ENCODE data around the gene PRR18. TPM values are rescaled to one million over a fixed set of nuclear protein-coding genes. Genes with fewer than 3 reads are reported as not detected.

PRR18 gene
- total RNA-seq, 4 donors from 2014 or later = not detected

DNA sequence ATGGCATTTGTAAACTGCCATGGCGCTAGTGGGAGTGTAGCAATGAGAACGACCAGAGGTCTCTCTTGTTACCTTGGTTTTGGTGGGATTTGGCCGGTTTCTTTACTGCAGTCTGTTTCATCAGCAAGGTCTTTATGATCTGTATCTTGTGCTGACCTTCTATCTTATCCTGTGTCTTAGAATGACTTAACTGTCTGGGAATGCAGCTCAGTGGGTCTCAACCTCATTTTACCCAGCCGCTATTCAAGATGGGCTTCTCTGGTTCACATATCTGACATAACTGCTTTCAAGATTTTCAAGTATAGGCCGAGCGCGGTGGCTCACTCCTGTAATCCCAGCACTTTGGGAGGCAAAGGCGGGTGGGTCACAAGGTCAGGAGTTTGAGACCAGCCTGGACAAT is 36.0 kb upstream of the PRR18 start:
- intact Hi-C loops (cut with DNase I; ENCODE audit: low total_unique reads) = no loop called here
- peaks cover 9 to 13% of the 10 kb centered on the region in 2 donors for H3K4me1 ChIP-seq

DNA sequence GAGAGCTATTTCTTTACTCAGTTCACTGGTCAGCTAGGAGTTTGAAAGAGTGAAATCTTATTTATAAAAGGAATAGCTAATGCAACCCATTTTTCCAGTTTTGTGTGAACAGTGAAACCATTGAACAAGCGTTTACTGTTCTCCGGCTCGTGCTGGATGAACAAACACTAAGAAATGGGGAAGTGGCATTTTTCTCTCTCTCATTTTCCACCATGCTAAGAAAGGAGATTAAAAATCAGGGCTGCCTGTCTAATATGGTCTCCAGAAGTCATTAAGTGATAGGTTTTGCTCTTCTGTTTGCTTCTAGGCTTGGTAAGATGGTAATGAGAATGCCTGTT is 34.9 kb upstream of the PRR18 start:
- H3K9me3 ChIP-seq = no peaks in the 10 kb centered on the region
- H3K27ac ChIP-seq = peak overlapping the region; percentile 80 to 85
- DNase-seq = no peak
- peak overlapping the region; percentile 97 to 99 for H3K4me3 ChIP-seq
- intact Hi-C loops (cut with DNase I; ENCODE audit: low total_unique reads) = no loop called here
- TF ChIP-seq, protein P1, sequence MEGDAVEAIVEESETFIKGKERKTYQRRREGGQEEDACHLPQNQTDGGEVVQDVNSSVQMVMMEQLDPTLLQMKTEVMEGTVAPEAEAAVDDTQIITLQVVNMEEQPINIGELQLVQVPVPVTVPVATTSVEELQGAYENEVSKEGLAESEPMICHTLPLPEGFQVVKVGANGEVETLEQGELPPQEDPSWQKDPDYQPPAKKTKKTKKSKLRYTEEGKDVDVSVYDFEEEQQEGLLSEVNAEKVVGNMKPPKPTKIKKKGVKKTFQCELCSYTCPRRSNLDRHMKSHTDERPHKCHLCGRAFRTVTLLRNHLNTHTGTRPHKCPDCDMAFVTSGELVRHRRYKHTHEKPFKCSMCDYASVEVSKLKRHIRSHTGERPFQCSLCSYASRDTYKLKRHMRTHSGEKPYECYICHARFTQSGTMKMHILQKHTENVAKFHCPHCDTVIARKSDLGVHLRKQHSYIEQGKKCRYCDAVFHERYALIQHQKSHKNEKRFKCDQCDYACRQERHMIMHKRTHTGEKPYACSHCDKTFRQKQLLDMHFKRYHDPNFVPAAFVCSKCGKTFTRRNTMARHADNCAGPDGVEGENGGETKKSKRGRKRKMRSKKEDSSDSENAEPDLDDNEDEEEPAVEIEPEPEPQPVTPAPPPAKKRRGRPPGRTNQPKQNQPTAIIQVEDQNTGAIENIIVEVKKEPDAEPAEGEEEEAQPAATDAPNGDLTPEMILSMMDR (IDR thresholded peaks at IDR 0.05) = no peak
- no peak for TF ChIP-seq POLR2A (IDR thresholded peaks at IDR 0.05)
- no peaks in the 10 kb centered on the region for H3K27me3 ChIP-seq
- H3K4me1 ChIP-seq = peaks cover 9 to 13% of the 10 kb centered on the region in 2 donors
- H3K36me3 ChIP-seq = no peaks in the 10 kb centered on the region

More for the DNA sequence above, 36.0 kb upstream of the PRR18 start:
- TF ChIP-seq POLR2A (IDR thresholded peaks at IDR 0.05) = no peak
- TF ChIP-seq, protein P1 (IDR thresholded peaks at IDR 0.05) = no peak
- no peak for DNase-seq
- Histone ChIP-seq H3K4me3 (no peak overlapping the region), H3K27ac (no peak overlapping the region), H3K36me3 (no peaks in the 10 kb centered on the region), H3K27me3 (no peaks in the 10 kb centered on the region), H3K9me3 (no peaks in the 10 kb centered on the region)

DNA sequence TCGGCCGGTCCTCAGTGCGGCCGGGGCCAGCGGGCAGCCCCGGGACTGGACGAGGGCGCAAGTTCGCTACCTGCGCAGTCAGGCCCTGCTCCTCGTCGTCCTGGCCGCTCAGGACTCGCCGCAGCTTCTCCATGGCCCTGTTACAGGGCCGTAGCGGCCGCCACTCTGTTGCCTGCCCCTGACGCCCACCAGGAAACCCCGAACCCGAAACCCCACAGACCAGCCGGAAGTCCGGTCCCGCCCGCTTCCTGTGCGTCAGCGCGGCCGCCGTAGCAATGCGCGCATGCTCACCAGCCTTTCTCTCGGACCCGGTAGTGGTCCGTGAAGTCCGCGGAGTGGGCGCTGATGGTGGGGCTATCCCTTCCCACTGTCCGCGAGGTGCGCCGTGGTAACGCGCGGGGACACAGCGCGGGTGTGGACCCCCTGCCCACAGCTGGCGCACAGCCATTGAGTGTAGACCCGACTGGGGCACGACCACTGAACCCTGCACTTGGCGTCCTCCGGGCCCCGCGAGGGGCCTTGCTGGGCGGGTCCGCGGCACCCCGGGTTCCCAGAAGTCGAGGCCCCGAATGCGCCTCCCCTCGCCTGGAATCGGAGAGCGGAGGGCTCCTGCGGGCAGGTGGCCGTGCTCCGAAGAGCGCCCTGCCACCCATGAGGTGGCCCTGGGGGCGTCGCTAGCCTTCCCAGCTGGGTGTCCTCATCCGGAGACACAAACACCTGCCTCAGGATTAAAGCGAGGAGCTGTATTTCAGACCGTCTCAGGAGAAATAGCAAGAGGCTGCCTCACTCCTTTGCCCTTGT is 34.4 kb upstream of the PRR18 start, which contains the start of gene SFT2D1:
SFT2D1 (minus strand) TSS at position 197 of the 801 bp plus-strand sequence; CDS start at position 133, 64 bp downstream.
- DNase-seq = peak; percentile 78 to 81
- peaks cover 9 to 13% of the 10 kb centered on the region in 2 donors for H3K4me1 ChIP-seq
- peak within 1 kb of the TSS; percentile 97 to 99 for H3K4me3 ChIP-seq
- TF ChIP-seq, protein P1 (IDR thresholded peaks at IDR 0.05) = peak in 2 of 4 experiments; percentile 10 to 14
- TF ChIP-seq POLR2A (IDR thresholded peaks at IDR 0.05) = peak; percentile 83 to 89
- H3K9me3 ChIP-seq = no peaks in the 10 kb centered on the region
- no peaks in the 10 kb centered on the region for H3K36me3 ChIP-seq
- intact Hi-C loops (cut with DNase I; ENCODE audit: low total_unique reads) = no loop called here
- H3K27me3 ChIP-seq = no peaks in the 10 kb centered on the region
- H3K27ac ChIP-seq = peak within 1 kb of the TSS; percentile 80 to 85

DNA sequence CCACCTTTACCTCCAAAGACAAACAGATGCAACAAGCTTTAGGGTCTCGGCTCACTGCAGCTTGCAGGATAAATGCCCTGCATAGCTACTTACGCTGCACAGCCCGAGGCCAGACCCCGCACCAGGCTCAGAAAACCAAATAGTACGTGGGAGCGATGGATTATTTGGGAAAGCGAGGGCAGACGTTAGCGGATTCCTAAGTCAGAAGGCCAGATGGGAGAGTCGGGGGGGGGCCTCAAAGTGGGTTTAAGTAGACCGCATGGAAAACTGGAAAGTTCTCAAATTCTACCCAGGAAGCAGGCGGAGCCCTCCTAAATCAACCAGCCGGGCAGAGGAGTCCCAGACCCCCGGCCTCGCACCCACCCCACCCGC is 33.8 kb upstream of the PRR18 start:
- TF ChIP-seq POLR2A (IDR thresholded peaks at IDR 0.05) = no peak
- TF ChIP-seq, protein P1 (IDR thresholded peaks at IDR 0.05) = no peak

DNA sequence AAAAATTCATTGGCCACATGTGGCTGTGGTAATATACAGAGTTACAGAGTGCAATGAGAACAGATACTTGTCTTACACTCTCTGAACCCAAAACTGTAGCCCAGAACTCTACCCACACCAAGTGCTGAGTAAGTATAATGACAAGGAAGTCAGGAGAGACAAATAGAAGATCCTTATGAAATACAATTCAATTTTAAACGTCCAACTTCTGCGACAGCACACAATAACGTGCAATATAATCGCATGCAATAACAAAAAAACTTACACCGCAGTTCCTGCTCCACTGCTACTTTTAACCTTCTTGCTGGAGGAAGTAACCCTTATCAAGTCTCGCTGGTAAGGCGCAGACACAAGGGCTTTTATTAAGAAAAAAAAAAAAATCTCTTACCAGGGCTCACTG is 33.3 kb upstream of the PRR18 start:
- no peak for DNase-seq
- H3K9me3 ChIP-seq = no peaks in the 10 kb centered on the region
- peak overlapping the region in 1 of 2 donors; percentile 85 for H3K27ac ChIP-seq
- no peaks in the 10 kb centered on the region for H3K27me3 ChIP-seq
- TF ChIP-seq POLR2A (IDR thresholded peaks at IDR 0.05) = no peak
- TF ChIP-seq, protein P1 (IDR thresholded peaks at IDR 0.05) = no peak
- peak overlapping the region; percentile 97 to 99 for H3K4me3 ChIP-seq
- H3K36me3 ChIP-seq = no peaks in the 10 kb centered on the region
- H3K4me1 ChIP-seq = peaks cover 12 to 13% of the 10 kb centered on the region in 2 donors
- intact Hi-C loops (cut with DNase I; ENCODE audit: low total_unique reads) = no loop called here

More for the DNA sequence above, 33.8 kb upstream of the PRR18 start:
- Histone ChIP-seq H3K36me3 (no peaks in the 10 kb centered on the region), H3K27me3 (no peaks in the 10 kb centered on the region), H3K4me1 (peaks cover 10 to 13% of the 10 kb centered on the region in 2 donors), H3K4me3 (peak overlapping the region; percentile 97 to 99), H3K9me3 (no peaks in the 10 kb centered on the region), H3K27ac (peak overlapping the region; percentile 80 to 85)
- no peak for DNase-seq
- intact Hi-C loops (cut with DNase I; ENCODE audit: low total_unique reads) = no loop called here
